T-helper 1 cell treated with Interleukin-12 subunit alpha and Interleukin-12 subunit beta and Interleukin-4 antibody, amounts not matched to agents 30 μg/mL and 1 μg/mL, for 36 hours (primary cell): ENCODE results near the gene GLB1L3.

Experiments used
- H3K27ac Mint-ChIP-seq: one replicate; pipeline ENCODE4 v1.8.0; 2021; ENCODE audit warnings: mild to moderate bottlenecking, mixed read lengths
- H3K27me3 Mint-ChIP-seq: one replicate; pipeline ENCODE4 v1.8.0; 2021; ENCODE audit warnings: low read depth, mixed read lengths
- H3K36me3 Mint-ChIP-seq: one replicate; pipeline ENCODE4 v1.8.0; 2021; ENCODE audit warnings: low read depth, mixed read lengths
- H3K4me1 Mint-ChIP-seq: one replicate; pipeline ENCODE4 v1.8.0; 2021; ENCODE audit warnings: low read depth, mixed read lengths
- H3K4me3 Mint-ChIP-seq: one replicate; pipeline ENCODE4 v1.8.0; 2021; ENCODE audit warnings: mild to moderate bottlenecking, moderate library complexity, mixed read lengths
- H3K9me3 Mint-ChIP-seq: one replicate; pipeline ENCODE4 v1.8.0; 2021; ENCODE audit warnings: mixed read lengths

The GLB1L3 gene

GRCh38 chr11:134260983-134261382 is 15.2 kb upstream of the GLB1L3 start:
- peaks cover 23% of the 10 kb centered on the region for H3K36me3 Mint-ChIP-seq
- H3K4me3 Mint-ChIP-seq = no peak overlapping the region
- no peak overlapping the region for H3K27ac Mint-ChIP-seq
- H3K27me3 Mint-ChIP-seq = no peaks in the 10 kb centered on the region
- H3K4me1 Mint-ChIP-seq = peaks cover 19% of the 10 kb centered on the region
- H3K9me3 Mint-ChIP-seq = no peaks in the 10 kb centered on the region

GRCh38 chr11:134261626-134262488 is 14.3 kb upstream of the GLB1L3 start:
- no peaks in the 10 kb centered on the region for H3K27me3 Mint-ChIP-seq
- no peaks in the 10 kb centered on the region for H3K9me3 Mint-ChIP-seq
- H3K4me3 Mint-ChIP-seq = no peak overlapping the region
- H3K36me3 Mint-ChIP-seq = peaks cover 30% of the 10 kb centered on the region
- H3K4me1 Mint-ChIP-seq = peaks cover 25% of the 10 kb centered on the region
- H3K27ac Mint-ChIP-seq = no peak overlapping the region

- H3K27ac Mint-ChIP-seq = no peak overlapping the region
- no peaks in the 10 kb centered on the region for H3K27me3 Mint-ChIP-seq
- peaks cover 23% of the 10 kb centered on the region for H3K36me3 Mint-ChIP-seq
- H3K4me1 Mint-ChIP-seq = peaks cover 26% of the 10 kb centered on the region
- no peaks in the 10 kb centered on the region for H3K9me3 Mint-ChIP-seq
- H3K4me3 Mint-ChIP-seq = no peak overlapping the region
Observed at GRCh38 chr11:134264966-134265764, 11.0 kb upstream of the GLB1L3 start.

- no peak overlapping the region for H3K27ac Mint-ChIP-seq
- peaks cover 35% of the 10 kb centered on the region for H3K4me1 Mint-ChIP-seq
- H3K4me3 Mint-ChIP-seq = no peak overlapping the region
- H3K36me3 Mint-ChIP-seq = peaks cover 23% of the 10 kb centered on the region
- no peaks in the 10 kb centered on the region for H3K9me3 Mint-ChIP-seq
- H3K27me3 Mint-ChIP-seq = no peaks in the 10 kb centered on the region
Observed at GRCh38 chr11:134266440-134266839, 9.7 kb upstream of the GLB1L3 start.

GRCh38 chr11:134266841-134267251 is 9.3 kb upstream of the GLB1L3 start:
- Mint-ChIP-seq H3K27me3 (no peaks in the 10 kb centered on the region), H3K27ac (no peak overlapping the region), H3K9me3 (no peaks in the 10 kb centered on the region), H3K36me3 (peaks cover 23% of the 10 kb centered on the region), H3K4me3 (no peak overlapping the region), H3K4me1 (peaks cover 38% of the 10 kb centered on the region)

- H3K27ac Mint-ChIP-seq = no peak overlapping the region
- no peaks in the 10 kb centered on the region for H3K27me3 Mint-ChIP-seq
- H3K9me3 Mint-ChIP-seq = no peaks in the 10 kb centered on the region
- H3K36me3 Mint-ChIP-seq = peaks cover 22% of the 10 kb centered on the region
- no peak overlapping the region for H3K4me3 Mint-ChIP-seq
- H3K4me1 Mint-ChIP-seq = peaks cover 36% of the 10 kb centered on the region
Observed at GRCh38 chr11:134267461-134267860, 8.7 kb upstream of the GLB1L3 start.

- H3K36me3 Mint-ChIP-seq = peaks cover 24% of the 10 kb centered on the region
- no peaks in the 10 kb centered on the region for H3K9me3 Mint-ChIP-seq
- no peak overlapping the region for H3K4me3 Mint-ChIP-seq
- H3K27ac Mint-ChIP-seq = no peak overlapping the region
- H3K4me1 Mint-ChIP-seq = peaks cover 41% of the 10 kb centered on the region
- no peaks in the 10 kb centered on the region for H3K27me3 Mint-ChIP-seq
Observed at GRCh38 chr11:134267966-134268365, 8.2 kb upstream of the GLB1L3 start.

GRCh38 chr11:134270250-134270714 is 5.9 kb upstream of the GLB1L3 start:
- no peaks in the 10 kb centered on the region for H3K9me3 Mint-ChIP-seq
- peak overlapping the region; percentile 43 for H3K4me3 Mint-ChIP-seq
- H3K36me3 Mint-ChIP-seq = peaks cover 19% of the 10 kb centered on the region
- peak overlapping the region; percentile 80 for H3K27ac Mint-ChIP-seq
- no peaks in the 10 kb centered on the region for H3K27me3 Mint-ChIP-seq
- H3K4me1 Mint-ChIP-seq = peaks cover 58% of the 10 kb centered on the region

- Mint-ChIP-seq H3K27me3 (no peaks in the 10 kb centered on the region), H3K27ac (peak overlapping the region; percentile 59), H3K9me3 (no peaks in the 10 kb centered on the region), H3K4me1 (peaks cover 54% of the 10 kb centered on the region), H3K4me3 (no peak overlapping the region), H3K36me3 (peaks cover 15% of the 10 kb centered on the region)
Observed at GRCh38 chr11:134271978-134272377, 4.2 kb upstream of the GLB1L3 start.

- H3K27ac Mint-ChIP-seq = peak overlapping the region; percentile 67
Observed at GRCh38 chr11:134272381-134273316, 3.5 kb upstream of the GLB1L3 start.

GRCh38 chr11:134273317-134273712 is 2.9 kb upstream of the GLB1L3 start:
- Mint-ChIP-seq H3K9me3 (no peaks in the 10 kb centered on the region), H3K27me3 (no peaks in the 10 kb centered on the region), H3K4me1 (peaks cover 52% of the 10 kb centered on the region), H3K27ac (peak overlapping the region; percentile 67), H3K4me3 (peak overlapping the region; percentile 93), H3K36me3 (peaks cover 13% of the 10 kb centered on the region)

More at GRCh38 chr11:134272381-134273316, 3.5 kb upstream of the GLB1L3 start:
- no peaks in the 10 kb centered on the region for H3K9me3 Mint-ChIP-seq
- H3K4me3 Mint-ChIP-seq = peak overlapping the region; percentile 93
- H3K36me3 Mint-ChIP-seq = peaks cover 13% of the 10 kb centered on the region
- H3K4me1 Mint-ChIP-seq = peaks cover 56% of the 10 kb centered on the region
- no peaks in the 10 kb centered on the region for H3K27me3 Mint-ChIP-seq

- peaks cover 20% of the 10 kb centered on the region for H3K36me3 Mint-ChIP-seq
- peaks cover 59% of the 10 kb centered on the region for H3K4me1 Mint-ChIP-seq
- peak overlapping the region; percentile 96 for H3K27ac Mint-ChIP-seq
- peak overlapping the region; percentile 93 for H3K4me3 Mint-ChIP-seq
- no peaks in the 10 kb centered on the region for H3K27me3 Mint-ChIP-seq
- H3K9me3 Mint-ChIP-seq = peaks cover 4% of the 10 kb centered on the region
Observed at GRCh38 chr11:134275188-134275533, 1.0 kb upstream of the GLB1L3 start.

- peaks cover 46% of the 10 kb centered on the region for H3K4me1 Mint-ChIP-seq
- peaks cover 17% of the 10 kb centered on the region for H3K36me3 Mint-ChIP-seq
- H3K27me3 Mint-ChIP-seq = no peaks in the 10 kb centered on the region
- H3K9me3 Mint-ChIP-seq = peaks cover 4% of the 10 kb centered on the region
- peak overlapping the region; percentile 93 for H3K4me3 Mint-ChIP-seq
- H3K27ac Mint-ChIP-seq = peak overlapping the region; percentile 96
Observed at GRCh38 chr11:134276396-134277182, 410 bp downstream of the GLB1L3 start.
